ENCODE data around the gene KIF17. TPM values are rescaled to one million over a fixed set of nuclear protein-coding genes. Genes with fewer than 3 reads are reported as not detected.

KIF17 gene
- total RNA-seq, 1 experiment from 2014 or later, result 2.4 TPM

GRCh38 chr1:20636785-20637347 lies 80.9 kb downstream of the KIF17 start:
- Histone ChIP-seq H3K4me3 (replicated peaks in 1 of 2; ENCODE audit: low read depth in 1 of 2, low read length in 2 of 2) (no peak overlapping the region), H3K4me2 (ENCODE audit: low read length) (no peak overlapping the region), H3K9ac (ENCODE audit: low read length) (no peak overlapping the region), H4K20me1 (ENCODE audit: insufficient read depth) (no peaks in the 10 kb centered on the region), H3K9me3 (ENCODE audit: control insufficient read depth in 1 of 2, insufficient read depth in 1 of 2, low read depth in 1 of 2, low read length in 2 of 2) (no peaks in the 10 kb centered on the region), H2AFZ (ENCODE audit: low read depth, low read length, poor library complexity, severe bottlenecking) (no peak overlapping the region), H3K27ac (ENCODE audit: low read depth, low read length) (no peak overlapping the region), H3K9me2 (ENCODE audit: insufficient read depth) (no peaks in the 10 kb centered on the region), H3K79me2 (ENCODE audit: insufficient read depth, low read length) (no peaks in the 10 kb centered on the region), H3K36me3 (ENCODE audit: control insufficient read depth in 1 of 2, insufficient read depth in 2 of 2, low read length in 2 of 2) (no peaks in the 10 kb centered on the region), H3K27me3 (ENCODE audit: insufficient read depth, low read length) (no peaks in the 10 kb centered on the region), H3K4me1 (ENCODE audit: control insufficient read depth in 1 of 2, insufficient read depth in 2 of 2, low read length in 2 of 2) (peaks cover 8 to 22% of the 10 kb centered on the region in 2 experiments)
- DNase-seq (ENCODE audit: low read depth, low spot score) (no peak), ATAC-seq (no peak)
- TF ChIP-seq CTCF (IDR thresholded peaks at IDR 0.05 in 2 of 3, conservative IDR thresholded peaks at IDR 0.05 in 1 of 3; ENCODE audit: borderline replicate concordance in 1 of 3, insufficient read depth in 1 of 3, low read depth in 2 of 3, low read length in 2 of 3), result no peak
- TF ChIP-seq SP1 (IDR thresholded peaks at IDR 0.05; ENCODE audit: low read depth), result no peak
- TF ChIP-seq ZFX (IDR thresholded peaks at IDR 0.05), result no peak
- TF ChIP-seq EZH2phosphoT487 (IDR thresholded peaks at IDR 0.05; ENCODE audit: borderline replicate concordance), result no peak
- TF ChIP-seq FOSL1 (IDR thresholded peaks at IDR 0.05; ENCODE audit: low read depth), result no peak
- no peak for TF ChIP-seq JUND (IDR thresholded peaks at IDR 0.05)
- no peak for TF ChIP-seq EGR1 (IDR thresholded peaks at IDR 0.05; ENCODE audit: low read depth)
- TF ChIP-seq EZH2 (IDR thresholded peaks at IDR 0.05), result no peak
- TF ChIP-seq POLR2AphosphoS5 (IDR thresholded peaks at IDR 0.05; ENCODE audit: low read depth, low read length), result no peak
- ChIA-PET CTCF (interaction anchor here (5.6 kb wide), 1 partner anchor 61 kb away, joined by 74 read pairs; no protein-coding TSS in a partner anchor), POLR2A (no interaction called here), RAD21 (ENCODE audit: low non-redundant PET in 1 of 2, low total read pairs in 2 of 2, uncharacterized antibody in 2 of 2, unreplicated experiment in 2 of 2) (no interaction called here)
- no TSS peak for BruUV-seq (replicated peaks)
- intact Hi-C loops (cut with micrococcal nuclease), result loop anchor here (10.0 kb wide), 1 partner anchor 422 kb away; no protein-coding TSS in a partner anchor

Measured in HCT116 (cell line).